ENCODE measurements around the gene FMO5. TPM values are rescaled to one million over a fixed set of nuclear protein-coding genes. Genes with fewer than 3 reads are reported as not detected.

The FMO5 gene
- total and polyA plus RNA-seq, 2 of the 13 experiments (the other 11 are each of a cell fraction or from before 2014, with no cell fraction given) = 48.2 to 149 TPM

GRCh38 chr1:147242449-147243227, 17.5 kb upstream of the FMO5 start, which contains the start of gene CHD1L (continued):
- peak; percentile 44; the same call in 1 of the 2 replicates for TF ChIP-seq TFDP1 (CRISPR knock-in tag; IDR thresholded peaks at IDR 0.05; ENCODE audit: borderline replicate concordance)
- TF ChIP-seq KMT2A (CRISPR knock-in tag; IDR thresholded peaks at IDR 0.05) = peak; percentile 60
- TF ChIP-seq ZNF770 (CRISPR knock-in tag; IDR thresholded peaks at IDR 0.05) = peak; percentile 31; the same call in 1 of the 2 replicates
- TF ChIP-seq ZNF776 (CRISPR knock-in tag; IDR thresholded peaks at IDR 0.05) = no peak
- peak; percentile 74 for TF ChIP-seq ELF1 (CRISPR knock-in tag; IDR thresholded peaks at IDR 0.05)
- no peak for TF ChIP-seq SMARCE1 (IDR thresholded peaks at IDR 0.05; ENCODE audit: borderline replicate concordance)
- TF ChIP-seq ZNF451 (CRISPR knock-in tag; IDR thresholded peaks at IDR 0.05) = peak; percentile 73; the same call in 1 of the 2 replicates
- peak; percentile 86 for TF ChIP-seq ZFP91 (CRISPR knock-in tag; IDR thresholded peaks at IDR 0.05; ENCODE audit: borderline replicate concordance)
- TF ChIP-seq ZNF280B (CRISPR knock-in tag; IDR thresholded peaks at IDR 0.05; ENCODE audit: borderline replicate concordance) = 0 out of 2 replicates have a peak, but pooled peaks have one; percentile 62
- TF ChIP-seq MXI1 (IDR thresholded peaks at IDR 0.05; ENCODE audit: borderline replicate concordance, low read depth, low read length) = peak; percentile 83; the same call in 1 of the 3 replicates
- no peak for TF ChIP-seq ZNF737 (CRISPR knock-in tag; IDR thresholded peaks at IDR 0.05; ENCODE audit: borderline replicate concordance)
- TF ChIP-seq YY1 (IDR thresholded peaks at IDR 0.05; ENCODE audit: insufficient read depth, insufficient replicate concordance, low read depth, low read length) = peak; percentile 82
- peak; percentile 66; the same call in 1 of the 2 replicates for TF ChIP-seq ARHGAP35 (CRISPR knock-in tag; IDR thresholded peaks at IDR 0.05; ENCODE audit: borderline replicate concordance)
- peak; percentile 96 for TF ChIP-seq ZBTB14 (CRISPR knock-in tag; IDR thresholded peaks at IDR 0.05)
- TF ChIP-seq NR2F1 (CRISPR knock-in tag; IDR thresholded peaks at IDR 0.05) = no peak
- TF ChIP-seq ARNT (IDR thresholded peaks at IDR 0.05) = no peak
- peak; percentile 74 for TF ChIP-seq ZBTB34 (CRISPR knock-in tag; IDR thresholded peaks at IDR 0.05)
- no peak; the same call in 1 of the 2 replicates for TF ChIP-seq ZSCAN9 (CRISPR knock-in tag; IDR thresholded peaks at IDR 0.05; ENCODE audit: borderline replicate concordance)
- TF ChIP-seq ZNF790 (CRISPR knock-in tag; IDR thresholded peaks at IDR 0.05; ENCODE audit: borderline replicate concordance) = peak; percentile 95; the same call in 1 of the 2 replicates

All from HepG2 (cell line).